HCT116 (cell line): ENCODE results near the gene DENND4C. TPM values are rescaled to one million over a fixed set of nuclear protein-coding genes. Genes with fewer than 3 reads are reported as not detected.

Experiments used
- ATAC-seq: fragments of 200-7000 bp; cut with Tn5 transposase; 2 replicates; pipeline ENCODE4 v1.9.1; 2020; ENCODE audit warnings: mild to moderate bottlenecking, moderate library complexity
- BruUV-seq: library from RNA; stranded (reverse); fragments of 400-500 nt; replicated peaks from 2 replicates; lab custom pipeline; 2021; lab: Mats Ljungman, UMichigan
- CTCF ChIA-PET: fragments of 300-600 bp; sonication (Branson Sonifier 250); formaldehyde crosslinking; loops from one replicate; lab custom pipeline; 2021; ENCODE audit warnings: antibody characterized with exemption; lab: Charles Lee
- POLR2A ChIA-PET: fragments of 300-600, 350-600 bp; sonication (Branson Sonifier 250); formaldehyde crosslinking; loops from one replicate; lab custom pipeline; 2021; ENCODE audit warnings: antibody characterized with exemption; lab: Charles Lee
- RAD21 ChIA-PET, 2 experiments: fragments of 300-600 bp; sonication (Branson Sonifier 250); formaldehyde crosslinking; loops; one replicate each; lab custom pipeline; 2023; ENCODE audit warnings: low total read pairs in 2 of 2; ENCODE audit not compliant: uncharacterized antibody in 2 of 2, unreplicated experiment in 2 of 2, low non-redundant PET in 1 of 2; lab: Charles Lee
- DNase-seq: peaks from one replicate; pipeline ENCODE4 v3.0.0-alpha.2; 2010; ENCODE audit warnings: low read depth, low spot score
- H2AFZ ChIP-seq: fragments of 200-600 bp; shearing (Covaris generic), sonication (generic); 2 replicates; pipeline ENCODE4 v1.6.1; 2017; ENCODE audit warnings: low read depth, mixed run types, mixed read lengths, antibody characterized with exemption, low read length; ENCODE audit not compliant: poor library complexity, severe bottlenecking
- H3K27ac ChIP-seq: 2 replicates; pipeline ENCODE4 v1.5.1; 2012; ENCODE audit warnings: low read depth, low read length
- H3K27me3 ChIP-seq: fragments of 200-600 bp; sonication (generic); 2 replicates; pipeline ENCODE4 v1.6.1; 2016; ENCODE audit warnings: mixed run types, low read length, mixed read lengths; ENCODE audit not compliant: insufficient read depth
- H3K36me3 ChIP-seq, 2 experiments: fragments of 200-500 bp in 1 of 2; fragments of 200-600 bp in 1 of 2; sonication (Bioruptor generic) in 1 of 2; sonication (generic) in 1 of 2; 2 replicates each; pipeline versions ENCODE4 v1.5.1 to v1.6.1; 2014 to 2016; ENCODE audit warnings: low read length in 2 of 2, inconsistent platforms in 1 of 2, mixed read lengths in 1 of 2, mixed run types in 1 of 2; ENCODE audit not compliant: insufficient read depth in 2 of 2, control insufficient read depth in 1 of 2
- H3K4me1 ChIP-seq, 2 experiments: fragments of 200-600 bp in 1 of 2; sonication (generic) in 1 of 2; 2 replicates each; pipeline versions ENCODE4 v1.5.1 to v1.6.1; 2012 to 2017; ENCODE audit warnings: low read length in 2 of 2, inconsistent platforms in 1 of 2, mild to moderate bottlenecking in 1 of 2, mixed read lengths in 1 of 2, mixed run types in 1 of 2, moderate library complexity in 1 of 2; ENCODE audit not compliant: insufficient read depth in 2 of 2, control insufficient read depth in 1 of 2
- H3K4me2 ChIP-seq: fragments of 200-600 bp; sonication (generic); 2 replicates; pipeline ENCODE4 v1.6.1; 2017; ENCODE audit warnings: mixed run types, low read length, mixed read lengths
- H3K4me3 ChIP-seq, 2 experiments: fragments of 200-600 bp in 1 of 2; sonication (generic) in 1 of 2; replicated peaks in 1 of 2; 2 replicates each; pipeline ENCODE4 v1.5.1; 2011 to 2016; ENCODE audit warnings: low read length in 2 of 2, control low read depth in 1 of 2, low read depth in 1 of 2, mild to moderate bottlenecking in 1 of 2, mixed read lengths in 1 of 2, mixed run types in 1 of 2
- H3K79me2 ChIP-seq: fragments of 200-600 bp; sonication (generic); 2 replicates; pipeline ENCODE4 v1.6.1; 2017; ENCODE audit warnings: mild to moderate bottlenecking, mixed run types, low read length, moderate library complexity, mixed read lengths; ENCODE audit not compliant: insufficient read depth
- H3K9ac ChIP-seq: fragments of 200-600 bp; sonication (generic); 2 replicates; pipeline ENCODE4 v1.6.1; 2016; ENCODE audit warnings: low read length, mixed read lengths
- H3K9me2 ChIP-seq: fragments of 200-600 bp; sonication (generic), shearing (Covaris generic); 2 replicates; pipeline ENCODE4 v1.6.1; 2017; ENCODE audit warnings: mixed run types, mild to moderate bottlenecking, moderate library complexity; ENCODE audit not compliant: insufficient read depth
- H3K9me3 ChIP-seq, 2 experiments: fragments of 200-500 bp in 1 of 2; fragments of 200-600 bp in 1 of 2; sonication (Bioruptor generic) in 1 of 2; sonication (generic) in 1 of 2; 2 replicates each; pipeline ENCODE4 v1.6.1; 2014 to 2017; ENCODE audit warnings: low read length in 2 of 2, mixed read lengths in 2 of 2, inconsistent platforms in 1 of 2, low read depth in 1 of 2, mild to moderate bottlenecking in 1 of 2, mixed run types in 1 of 2, moderate library complexity in 1 of 2; ENCODE audit not compliant: control insufficient read depth in 1 of 2, insufficient read depth in 1 of 2
- H4K20me1 ChIP-seq: fragments of 200-600 bp; sonication (generic), shearing (Covaris generic); 2 replicates; pipeline ENCODE4 v1.6.1; 2017; ENCODE audit warnings: mixed run types, mild to moderate bottlenecking, moderate library complexity; ENCODE audit not compliant: insufficient read depth
- ELF1 ChIP-seq: IDR thresholded peaks from 2 replicates; pipeline ENCODE4 v1.6.1; 2012; ENCODE audit warnings: low read depth, borderline replicate concordance
- EZH2 ChIP-seq: fragments of 200-600 bp; sonication (generic); IDR thresholded peaks from 2 replicates; pipeline ENCODE4 v1.6.1; 2017; ENCODE audit warnings: antibody characterized with exemption, mixed run types
- FOSL1 ChIP-seq: IDR thresholded peaks from 2 replicates; pipeline ENCODE4 v1.6.1; 2012; ENCODE audit warnings: low read depth
- JUND ChIP-seq: IDR thresholded peaks from 2 replicates; pipeline ENCODE4 v1.6.1; 2012
- RAD21 ChIP-seq: IDR thresholded peaks from 2 replicates; pipeline ENCODE4 v1.6.1; 2012; ENCODE audit warnings: low read depth, mild to moderate bottlenecking
- SRF ChIP-seq: IDR thresholded peaks from 2 replicates; pipeline ENCODE4 v1.6.1; 2012; ENCODE audit warnings: low read depth
- intact Hi-C: fragments of 100-400 bp; cut with micrococcal nuclease; formaldehyde crosslinking; loops from 2 replicates; pipeline ENCODE4 v1.10.0; 2022
- total RNA-seq: library from RNA; stranded (reverse); gene quantifications from one replicate; pipeline ENCODE4 v1.2.1, GENCODE V29; 2021; ENCODE audit not compliant: unreplicated experiment
- TF ChIP-seq, protein P1 (sequence below): IDR thresholded peaks from 2 replicates; pipeline ENCODE4 v1.6.1; 2012
- TF ChIP-seq, protein P2 (sequence below): IDR thresholded peaks from 2 replicates; pipeline ENCODE4 v1.6.1; 2012; ENCODE audit warnings: low read depth

The DENND4C gene
- total RNA-seq, 1 experiment from 2014 or later = 20.9 TPM

DNA sequence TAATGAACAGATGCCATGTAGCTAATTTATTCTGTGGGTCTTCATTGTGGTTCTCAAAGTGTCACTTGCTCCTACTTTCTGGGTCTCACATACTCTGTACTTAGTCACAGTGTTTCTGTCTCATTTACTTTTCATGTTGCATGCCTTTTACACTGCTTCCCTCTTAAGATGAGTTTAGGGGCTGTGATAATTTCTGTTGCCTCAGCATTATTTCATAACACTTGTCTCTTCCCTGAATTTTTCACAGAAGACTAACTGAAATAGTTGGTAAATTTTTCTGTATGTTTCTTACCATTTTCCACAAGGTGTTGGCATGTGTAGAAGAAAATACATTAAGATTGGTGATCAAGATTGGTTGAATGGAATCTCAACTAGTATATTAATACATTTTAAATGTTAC, 59.6 kb downstream of the DENND4C start (continued):
- no peak for TF ChIP-seq ELF1
- TF ChIP-seq JUND = no peak
- TF ChIP-seq RAD21 = no peak

DNA sequence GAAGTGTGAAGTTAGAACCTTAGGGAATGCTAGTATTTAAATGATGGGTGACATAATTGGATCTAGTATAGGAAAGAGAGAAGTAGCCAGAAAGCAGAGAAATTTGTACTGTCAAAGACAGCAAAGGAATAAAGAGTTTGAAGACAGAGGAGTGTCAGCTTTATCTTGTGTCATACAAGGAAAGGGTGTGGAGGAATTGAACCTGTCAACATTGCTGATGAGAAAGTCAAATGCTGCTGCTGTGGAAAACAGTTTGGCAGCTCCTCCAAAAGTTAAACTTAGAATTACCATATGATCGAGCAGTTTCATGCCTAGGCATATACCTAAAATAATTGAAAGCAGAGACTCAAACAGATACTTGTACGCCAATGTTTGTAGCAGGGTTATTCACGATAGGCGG, 63.7 kb downstream of the DENND4C start:
- H3K27ac ChIP-seq = no peak overlapping the region
- H3K79me2 ChIP-seq = no peaks in the 10 kb centered on the region
- no peaks in the 10 kb centered on the region for H3K27me3 ChIP-seq
- H3K36me3 ChIP-seq = peaks cover 6 to 9% of the 10 kb centered on the region in 2 experiments; a peak in 2 of 4 replicates
- TF ChIP-seq FOSL1 = no peak
- TF ChIP-seq, protein P1, sequence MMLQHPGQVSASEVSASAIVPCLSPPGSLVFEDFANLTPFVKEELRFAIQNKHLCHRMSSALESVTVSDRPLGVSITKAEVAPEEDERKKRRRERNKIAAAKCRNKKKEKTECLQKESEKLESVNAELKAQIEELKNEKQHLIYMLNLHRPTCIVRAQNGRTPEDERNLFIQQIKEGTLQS = no peak
- TF ChIP-seq EZH2 = no peak
- TF ChIP-seq SRF = no peak
- TF ChIP-seq, protein P2, sequence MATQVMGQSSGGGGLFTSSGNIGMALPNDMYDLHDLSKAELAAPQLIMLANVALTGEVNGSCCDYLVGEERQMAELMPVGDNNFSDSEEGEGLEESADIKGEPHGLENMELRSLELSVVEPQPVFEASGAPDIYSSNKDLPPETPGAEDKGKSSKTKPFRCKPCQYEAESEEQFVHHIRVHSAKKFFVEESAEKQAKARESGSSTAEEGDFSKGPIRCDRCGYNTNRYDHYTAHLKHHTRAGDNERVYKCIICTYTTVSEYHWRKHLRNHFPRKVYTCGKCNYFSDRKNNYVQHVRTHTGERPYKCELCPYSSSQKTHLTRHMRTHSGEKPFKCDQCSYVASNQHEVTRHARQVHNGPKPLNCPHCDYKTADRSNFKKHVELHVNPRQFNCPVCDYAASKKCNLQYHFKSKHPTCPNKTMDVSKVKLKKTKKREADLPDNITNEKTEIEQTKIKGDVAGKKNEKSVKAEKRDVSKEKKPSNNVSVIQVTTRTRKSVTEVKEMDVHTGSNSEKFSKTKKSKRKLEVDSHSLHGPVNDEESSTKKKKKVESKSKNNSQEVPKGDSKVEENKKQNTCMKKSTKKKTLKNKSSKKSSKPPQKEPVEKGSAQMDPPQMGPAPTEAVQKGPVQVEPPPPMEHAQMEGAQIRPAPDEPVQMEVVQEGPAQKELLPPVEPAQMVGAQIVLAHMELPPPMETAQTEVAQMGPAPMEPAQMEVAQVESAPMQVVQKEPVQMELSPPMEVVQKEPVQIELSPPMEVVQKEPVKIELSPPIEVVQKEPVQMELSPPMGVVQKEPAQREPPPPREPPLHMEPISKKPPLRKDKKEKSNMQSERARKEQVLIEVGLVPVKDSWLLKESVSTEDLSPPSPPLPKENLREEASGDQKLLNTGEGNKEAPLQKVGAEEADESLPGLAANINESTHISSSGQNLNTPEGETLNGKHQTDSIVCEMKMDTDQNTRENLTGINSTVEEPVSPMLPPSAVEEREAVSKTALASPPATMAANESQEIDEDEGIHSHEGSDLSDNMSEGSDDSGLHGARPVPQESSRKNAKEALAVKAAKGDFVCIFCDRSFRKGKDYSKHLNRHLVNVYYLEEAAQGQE = no peak
- TF ChIP-seq, all 23 proteins: peak for 0
- intact Hi-C loops = no loop called here
- no peak for ATAC-seq
- Histone ChIP-seq H3K9me2 (no peaks in the 10 kb centered on the region), H3K9me3 (no peaks in the 10 kb centered on the region), H3K4me1 (no peaks in the 10 kb centered on the region), H2AFZ (no peak overlapping the region), H3K9ac (no peak overlapping the region), H3K4me2 (no peak overlapping the region), H3K4me3 (no peak overlapping the region), H4K20me1 (no peaks in the 10 kb centered on the region)
- CTCF ChIA-PET = no interaction called here
- POLR2A ChIA-PET = no interaction called here
- no peak for DNase-seq
- RAD21 ChIA-PET = no interaction called here
- no TSS peak for BruUV-seq
